Kidney epithelial cell (primary cell): ENCODE measurements around the gene ABCB9. TPM values are rescaled to one million over a fixed set of nuclear protein-coding genes. Genes with fewer than 3 reads are reported as not detected.

ENCODE experiments used
- DNase-seq: peaks from one replicate; pipeline ENCODE4 v3.0.0-alpha.2; 2010; ENCODE audit warnings: low read depth
- H3K27me3 ChIP-seq: 2 replicates; pipeline ENCODE4 v1.6.0; 2011; ENCODE audit warnings: low read length; ENCODE audit not compliant: control insufficient read depth, insufficient read depth
- H3K36me3 ChIP-seq: 2 replicates; pipeline ENCODE4 v1.5.1; 2011; ENCODE audit warnings: low read length; ENCODE audit not compliant: control insufficient read depth, insufficient read depth
- H3K4me3 ChIP-seq: 2 replicates; pipeline ENCODE4 v1.5.1; 2011; ENCODE audit warnings: low read depth, mild to moderate bottlenecking, control low read depth, low read length
- CTCF ChIP-seq: IDR thresholded peaks from 2 replicates; pipeline ENCODE4 v1.5.1; 2011; ENCODE audit warnings: mild to moderate bottlenecking, moderate library complexity, low read length, control low read depth, inconsistent platforms; ENCODE audit not compliant: insufficient read depth, poor library complexity, severe bottlenecking
- total RNA-seq: library from RNA; depleted of rRNA; stranded (reverse); fragments of >200 nt; gene quantifications from 2 replicates; pipeline ENCODE4 v1.2.3, GENCODE V29; 2015

The ABCB9 gene
- total RNA-seq, 1 donor from 2014 or later = 10.6 TPM

GRCh38 chr12:122964439-122965257 lies 1.6 kb downstream of the ABCB9 start:
- Histone ChIP-seq H3K36me3 (peaks cover 2% of the 10 kb centered on the region), H3K4me3 (no peak overlapping the region), H3K27me3 (no peaks in the 10 kb centered on the region)
- no peak for TF ChIP-seq CTCF
- no peak for DNase-seq

GRCh38 chr12:122963941-122964265 lies 2.4 kb downstream of the ABCB9 start:
- no peak for DNase-seq
- peaks cover 2% of the 10 kb centered on the region for H3K36me3 ChIP-seq

GRCh38 chr12:122961531-122962329 lies 4.5 kb downstream of the ABCB9 start:
- H3K4me3 ChIP-seq = no peak overlapping the region
- no peak for TF ChIP-seq CTCF
- H3K36me3 ChIP-seq = peaks cover 2% of the 10 kb centered on the region
- no peak for DNase-seq
- no peaks in the 10 kb centered on the region for H3K27me3 ChIP-seq

More at GRCh38 chr12:122963941-122964265, 2.4 kb downstream of the ABCB9 start:
- H3K4me3 ChIP-seq = no peak overlapping the region
- no peaks in the 10 kb centered on the region for H3K27me3 ChIP-seq
- TF ChIP-seq CTCF = no peak

GRCh38 chr12:122960193-122960569 lies 6.1 kb downstream of the ABCB9 start:
- no peak overlapping the region for H3K4me3 ChIP-seq
- no peak for DNase-seq
- TF ChIP-seq CTCF = no peak
- no peaks in the 10 kb centered on the region for H3K27me3 ChIP-seq
- H3K36me3 ChIP-seq = peaks cover 2% of the 10 kb centered on the region

- no peak for TF ChIP-seq CTCF
- peaks cover 2% of the 10 kb centered on the region for H3K36me3 ChIP-seq
- H3K27me3 ChIP-seq = no peaks in the 10 kb centered on the region
- no peak for DNase-seq
- H3K4me3 ChIP-seq = no peak overlapping the region
Observed at GRCh38 chr12:122959566-122960192, 6.6 kb downstream of the ABCB9 start.
